HG03575 (cell line): ENCODE results near the gene PHRF1.

ENCODE experiments used
- ATAC-seq: cut with Tn5 transposase; IDR thresholded peaks from one replicate; pipeline ENCODE4 v1.9.1; 2021; ENCODE audit not compliant: unreplicated experiment, insufficient number of reproducible peaks, low FRiP score; ENCODE audit errors: extremely low read depth

PHRF1 gene

GRCh38 chr11:620935-621814 is 44.9 kb downstream of the PHRF1 start:
- no peak for ATAC-seq

GRCh38 chr11:621838-622237 is 45.6 kb downstream of the PHRF1 start:
- ATAC-seq: no peak

GRCh38 chr11:623349-623869 is 47.1 kb downstream of the PHRF1 start:
- ATAC-seq: no peak

- no peak for ATAC-seq
These were observed 47.9 kb downstream of the PHRF1 start for GRCh38 chr11:623999-624704.

- no peak for ATAC-seq
These were observed 48.7 kb downstream of the PHRF1 start, which contains the start of gene CDHR5 for GRCh38 chr11:624705-625635. Gene CDHR5 (minus strand): TSS chr11:624955. CDS start chr11:624902, 53 bp downstream.

GRCh38 chr11:625636-626268 is 49.5 kb downstream of the PHRF1 start:
- ATAC-seq: no peak

- ATAC-seq: no peak
These were observed 50.4 kb downstream of the PHRF1 start, which contains the start of gene SCT for GRCh38 chr11:626475-627307. Gene SCT (minus strand): TSS chr11:627181. CDS start chr11:627143, 38 bp downstream.

GRCh38 chr11:627308-627576 is 51.0 kb downstream of the PHRF1 start:
- no peak for ATAC-seq

- no peak for ATAC-seq
These were observed 51.8 kb downstream of the PHRF1 start for GRCh38 chr11:628056-628455.

- ATAC-seq: no peak
These were observed 52.9 kb downstream of the PHRF1 start for GRCh38 chr11:629237-629583.

GRCh38 chr11:630871-631270 is 54.6 kb downstream of the PHRF1 start:
- no peak for ATAC-seq

- no peak for ATAC-seq
These were observed 59.8 kb downstream of the PHRF1 start for GRCh38 chr11:635945-636510.

GRCh38 chr11:636511-637332 is 60.5 kb downstream of the PHRF1 start, which contains the start of gene DRD4:
Gene DRD4 (plus strand): TSS chr11:637269. CDS start chr11:637305, 36 bp downstream.
- ATAC-seq: no peak

GRCh38 chr11:637333-637592 is 61.0 kb downstream of the PHRF1 start:
- ATAC-seq: no peak

GRCh38 chr11:637593-638521 is 61.6 kb downstream of the PHRF1 start:
- ATAC-seq: no peak
